Activated CD8-positive, alpha-beta memory T cell treated with anti-CD3 and anti-CD28 coated beads, Interleukin-2, amount 50 U/mL, for 48 hours (primary cell): ENCODE results near the gene IL27RA.
A peak's percentile ranks its signal among the peaks of the same experiment; 100 is the strongest.

ENCODE experiments used
- DNase-seq: peaks from one replicate; pipeline ENCODE4 v3.0.0-alpha.2; 2020

IL27RA gene

DNA sequence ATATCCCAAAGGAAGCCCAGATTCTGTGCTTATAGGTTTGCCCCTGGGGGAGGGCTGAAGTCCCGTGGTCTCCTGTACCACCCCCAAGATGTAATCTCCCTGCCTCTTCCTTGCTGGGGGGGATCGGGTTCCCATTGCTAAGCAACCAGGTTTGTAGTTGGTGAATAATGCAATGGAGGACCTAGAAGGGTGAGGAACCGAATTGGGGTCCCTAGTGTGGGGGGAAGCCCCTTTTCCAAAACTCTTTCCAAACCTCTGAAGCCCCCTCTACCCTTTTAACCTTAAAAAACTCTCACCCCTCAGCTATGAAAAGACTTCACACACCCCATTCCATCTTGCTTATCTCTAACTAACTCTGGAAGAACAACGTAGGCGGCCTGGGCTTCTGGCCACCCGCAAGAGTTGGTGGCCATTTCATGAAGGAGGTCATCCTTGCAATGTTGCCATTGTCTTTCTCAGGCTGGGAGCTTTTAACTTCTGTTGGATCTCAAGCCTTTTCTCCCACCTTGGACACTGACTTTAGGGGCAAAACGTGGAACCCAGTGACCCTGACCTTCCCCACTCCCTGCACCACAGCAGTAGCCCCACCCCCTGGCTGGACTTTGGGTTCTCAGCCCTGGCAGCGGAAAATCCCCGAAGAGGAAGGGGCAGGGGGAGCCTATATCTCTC lies 29.7 kb downstream of the IL27RA start:
- no peak for DNase-seq

DNA sequence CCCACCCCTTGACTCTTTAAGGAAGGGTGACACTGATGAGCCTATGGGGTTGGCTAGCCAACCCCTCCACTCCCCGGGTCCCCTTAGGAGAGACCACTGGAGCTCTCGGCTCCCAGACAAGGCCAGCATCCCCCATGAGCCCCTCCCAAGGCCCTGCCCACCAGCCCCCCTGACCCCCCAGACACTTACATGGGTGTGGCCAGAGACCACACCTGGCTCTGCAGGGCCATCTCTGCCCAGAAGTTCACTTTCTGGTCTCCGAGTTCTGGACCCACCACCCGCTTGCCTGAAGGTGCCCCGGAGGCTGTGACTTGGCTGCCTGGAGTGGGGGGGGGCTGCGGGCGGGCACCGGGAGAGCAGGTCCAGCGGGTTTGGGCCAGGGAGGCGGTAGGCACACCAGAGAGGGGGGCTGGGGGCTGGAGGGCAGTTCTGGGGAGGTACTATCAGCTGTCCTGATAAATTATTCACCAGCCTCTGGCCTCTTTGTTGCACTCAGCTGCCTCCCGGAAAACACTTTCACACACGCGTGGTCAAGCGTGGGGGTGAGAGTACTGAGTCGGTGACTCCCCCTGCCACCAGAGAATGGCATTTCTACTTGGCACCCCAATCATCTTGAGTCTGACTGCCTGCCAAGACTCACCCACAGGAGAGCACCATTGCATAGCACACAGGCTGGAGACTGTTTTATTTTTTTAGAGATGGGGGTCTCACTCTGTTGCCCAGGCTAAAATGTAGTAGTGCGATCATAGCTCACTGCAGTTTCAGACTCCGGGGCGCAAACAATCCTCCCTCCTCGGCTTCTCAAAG lies 30.4 kb downstream of the IL27RA start, which contains the start of gene PALM3:
PALM3 (minus strand) TSS at position 326 of the 807 bp plus-strand sequence; CDS start at position 230, 96 bp downstream.
- no peak for DNase-seq

DNA sequence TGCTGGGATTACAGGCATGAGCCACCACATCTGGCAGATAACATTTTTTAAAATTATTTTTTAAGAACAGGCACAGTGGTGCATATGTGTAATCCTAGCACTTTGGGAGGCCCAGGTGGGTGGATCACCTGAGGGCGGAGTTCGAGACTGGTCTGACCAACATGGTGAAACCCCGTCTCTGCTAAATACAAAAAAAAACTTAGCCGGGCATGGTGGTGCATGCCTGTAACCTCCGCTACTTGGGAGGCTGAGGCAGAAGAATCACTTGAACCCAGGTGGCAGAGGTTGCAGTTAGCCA lies 30.9 kb downstream of the IL27RA start:
- no peak for DNase-seq

GRCh38 chr19:14063105-14063504 lies 31.5 kb downstream of the IL27RA start:
- DNase-seq, result no peak

GRCh38 chr19:14066134-14066533 lies 34.6 kb downstream of the IL27RA start:
- DNase-seq, result no peak

DNA sequence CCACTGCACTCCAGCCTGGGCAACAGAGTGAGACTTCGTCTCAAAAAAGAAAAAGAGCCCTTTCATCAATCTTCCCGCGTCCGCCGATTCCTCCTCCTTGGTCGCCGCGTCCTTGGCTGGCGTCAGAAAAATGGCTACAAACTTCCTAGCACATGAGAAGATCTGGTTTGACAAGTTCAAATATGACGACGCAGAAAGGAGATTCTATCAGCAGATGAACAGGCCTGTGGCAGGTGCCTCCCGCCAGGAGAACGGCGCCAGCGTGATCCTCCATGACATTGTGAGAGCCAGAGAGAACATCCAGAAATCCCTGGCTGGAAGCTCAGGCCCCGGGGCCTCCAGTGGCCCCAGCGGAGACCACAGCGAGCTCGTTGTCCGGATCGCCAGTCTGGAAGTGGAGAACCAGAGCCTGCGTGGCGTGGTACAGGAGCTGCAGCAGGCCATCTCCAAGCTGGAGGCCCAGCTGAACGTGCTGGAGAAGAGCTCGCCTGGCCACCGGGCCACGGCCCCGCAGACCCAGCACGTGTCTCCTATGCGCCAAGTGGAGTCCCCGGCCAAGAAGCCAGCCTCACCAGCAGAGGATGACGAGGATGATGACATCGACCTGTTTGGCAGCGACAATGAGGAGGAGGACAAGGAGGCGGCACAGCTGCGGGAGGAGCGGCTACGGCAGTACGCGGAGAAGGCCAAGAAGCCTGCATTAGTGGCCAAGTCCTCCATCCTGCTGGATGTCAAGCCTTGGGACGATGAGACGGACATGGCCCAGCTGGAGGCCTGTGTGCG lies 38.9 kb downstream of the IL27RA start:
- no peak for DNase-seq

DNA sequence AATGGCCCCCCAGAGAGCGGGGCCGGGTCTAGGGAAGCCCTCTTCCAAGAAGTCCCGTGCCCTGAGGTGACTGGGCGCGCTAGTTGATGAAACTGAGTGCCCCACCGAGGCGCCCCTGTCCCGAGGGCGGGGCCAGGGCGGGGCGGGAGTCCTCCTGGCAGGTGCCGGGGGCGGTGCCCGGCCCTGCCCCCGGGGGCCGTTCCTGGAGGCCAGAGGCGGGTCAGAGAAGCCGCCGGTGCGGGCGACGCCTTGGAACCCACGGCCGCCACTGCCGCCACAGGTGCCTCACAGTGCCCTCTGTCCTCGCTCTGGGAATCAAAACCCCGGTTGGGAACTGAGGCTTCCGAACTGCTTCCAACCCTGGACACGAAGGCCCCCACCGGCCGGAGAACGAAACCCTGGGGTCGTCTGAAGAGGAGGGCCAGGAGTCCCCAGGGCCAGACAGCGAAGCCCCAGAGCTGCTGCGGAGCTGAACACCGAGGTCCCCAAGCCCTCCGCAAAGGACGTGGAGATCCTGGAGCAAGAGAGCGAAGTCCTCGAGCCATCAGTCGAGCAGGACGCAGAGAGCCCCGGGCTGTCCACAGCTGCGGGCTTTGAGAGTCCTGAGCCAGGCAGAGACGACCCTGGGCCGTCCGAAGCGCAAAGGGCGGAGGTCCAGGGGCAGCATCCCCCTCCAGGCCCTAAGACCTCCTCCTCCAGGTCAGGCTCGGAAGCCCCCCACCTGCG lies 41.1 kb downstream of the IL27RA start, which contains the start of gene MISP3:
MISP3 (plus strand) TSS at position 252 of the 726 bp plus-strand sequence. CDS start 524 bp downstream, outside the sequence.
- DNase-seq, result peak; percentile 78

DNA sequence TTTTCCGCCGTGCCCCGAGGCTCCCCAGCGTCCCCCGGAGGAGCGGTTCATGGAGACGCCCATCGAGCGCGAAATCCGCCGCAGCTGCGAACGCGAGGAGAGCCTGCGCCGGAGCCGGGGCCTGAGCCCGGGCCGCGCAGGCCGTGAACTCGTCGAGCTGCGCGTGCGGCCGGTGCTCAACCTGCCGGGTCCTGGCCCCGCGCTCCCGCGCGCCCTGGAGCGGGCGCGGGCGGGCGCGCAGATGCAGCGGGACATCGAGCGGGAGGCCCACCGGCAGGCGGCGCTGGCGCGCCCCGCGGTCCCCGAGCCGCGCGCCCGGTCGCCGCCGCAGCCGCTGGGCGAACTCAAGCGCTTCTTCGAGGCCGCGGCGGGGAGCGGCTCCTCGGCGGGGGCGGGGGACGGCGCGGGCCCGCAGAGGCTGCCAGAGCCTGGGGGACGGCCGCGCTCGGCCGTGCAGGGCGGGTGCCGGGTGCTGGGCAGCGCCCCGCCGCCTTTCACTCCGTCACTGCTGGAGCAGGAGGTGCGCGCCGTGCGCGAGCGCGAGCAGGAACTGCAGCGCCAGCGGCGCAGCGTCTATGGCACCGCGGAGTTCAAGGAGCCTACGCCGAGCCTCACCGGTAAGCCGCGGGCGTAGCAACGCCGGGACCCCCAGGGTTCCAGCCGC lies 41.8 kb downstream of the IL27RA start:
- DNase-seq, result peak; percentile 89

DNA sequence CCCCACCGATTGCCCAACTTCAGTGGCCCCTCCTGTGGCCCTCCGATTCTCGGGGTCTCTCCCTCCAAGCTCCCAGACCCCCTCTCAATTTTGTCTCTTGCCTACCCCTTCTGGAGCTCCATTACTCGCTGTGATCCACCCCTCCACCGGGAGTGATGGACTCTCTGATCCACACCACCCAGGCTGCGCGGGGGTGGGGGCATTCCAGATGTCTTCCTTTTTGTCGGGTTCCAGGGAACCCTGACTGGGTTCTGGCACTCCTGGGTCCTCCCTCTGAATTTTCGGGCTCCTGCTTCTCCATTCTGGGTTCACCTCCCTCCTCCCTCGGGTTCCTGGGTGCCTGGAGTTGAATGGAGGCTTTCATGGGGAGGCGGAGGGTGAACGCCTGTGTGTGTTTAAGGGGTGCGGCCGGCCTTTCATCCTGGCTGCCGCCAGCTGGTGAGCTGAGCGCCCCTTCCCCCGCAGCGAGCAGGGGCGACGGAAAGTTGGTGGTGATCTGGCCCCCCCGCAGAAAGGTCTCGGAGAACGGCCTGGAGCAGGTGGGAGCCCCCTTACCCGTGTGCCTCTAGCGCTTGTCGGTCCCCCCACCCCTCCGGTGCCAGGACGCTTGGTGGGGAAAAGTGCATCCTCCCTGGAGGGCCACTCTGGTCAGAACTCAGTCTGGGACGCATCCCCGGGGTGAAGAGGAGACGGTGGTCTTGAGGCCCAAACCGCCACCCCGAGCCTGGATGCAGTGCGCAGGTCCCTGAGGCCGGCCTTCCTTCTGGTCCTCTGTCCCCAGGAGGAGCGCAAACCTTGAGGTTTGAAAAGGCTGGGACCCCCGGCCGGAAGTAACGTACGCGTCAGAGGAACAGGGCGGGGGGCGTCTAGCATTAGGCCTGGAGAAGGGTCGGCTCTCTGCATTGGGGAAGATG lies 42.6 kb downstream of the IL27RA start:
- DNase-seq, result peak; percentile 75

GRCh38 chr19:14078411-14078810 lies 46.8 kb downstream of the IL27RA start:
- no peak for DNase-seq

GRCh38 chr19:14080887-14081796 lies 49.6 kb downstream of the IL27RA start:
- DNase-seq, result peak; percentile 99

- no peak for DNase-seq
Measured at GRCh38 chr19:14081797-14082674, 50.5 kb downstream of the IL27RA start.

DNA sequence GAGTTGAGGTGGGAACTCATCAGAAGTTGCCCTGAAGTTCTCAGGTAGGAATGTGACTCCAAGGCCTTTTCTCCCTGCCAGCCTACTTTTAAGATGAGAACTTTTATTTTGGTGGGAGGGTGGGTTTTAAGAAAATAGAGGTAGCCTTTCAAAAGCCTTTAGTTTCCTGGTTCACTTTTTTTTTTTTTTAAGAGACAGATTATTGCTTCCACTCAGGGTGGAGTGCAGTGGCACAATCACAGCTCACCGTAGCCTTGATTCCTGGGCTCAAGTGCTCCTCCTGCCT lies 51.1 kb downstream of the IL27RA start:
- DNase-seq, result no peak

- DNase-seq, result no peak
Measured at GRCh38 chr19:14085309-14085995, 53.9 kb downstream of the IL27RA start, which contains the start of gene C19orf67. TSS of gene C19orf67 (minus strand) at chr19:14085783. CDS start at chr19:14085627, 156 bp downstream.

- no peak for DNase-seq
Measured at GRCh38 chr19:14086098-14086497, 54.5 kb downstream of the IL27RA start.

- no peak for DNase-seq
Measured at GRCh38 chr19:14088634-14089411, 57.3 kb downstream of the IL27RA start.

DNA sequence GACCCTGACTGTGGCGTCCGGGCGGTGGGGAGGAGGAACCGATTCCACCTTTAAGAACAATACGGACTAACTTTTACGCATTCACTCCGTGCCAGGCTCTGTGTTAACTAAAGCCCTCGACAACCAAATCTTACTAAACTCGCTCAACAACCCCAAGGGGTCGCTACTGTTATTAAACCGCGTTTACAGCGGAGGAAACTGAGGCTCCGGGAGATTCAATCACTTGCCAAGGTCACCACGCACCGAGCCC lies 57.8 kb downstream of the IL27RA start:
- DNase-seq, result no peak
